K562 (cell line): Measurements from ENCODE around the gene PIGL. TPM values are rescaled to one million over a fixed set of nuclear protein-coding genes. Genes with fewer than 3 reads are reported as not detected.

ENCODE experiments used
- ATAC-seq: fragments of 200-7000 bp; cut with Tn5 transposase; 3 replicates; pipeline ENCODE4 v1.9.1; 2020; ENCODE audit warnings: moderate library complexity
- BruUV-seq: library from RNA; stranded (reverse); fragments of 400-500 nt; replicated peaks from 2 replicates; lab custom pipeline; 2021; lab: Mats Ljungman, UMichigan
- CTCF ChIA-PET: fragments of 300-600 bp; formaldehyde crosslinking; extraction: SDS; loops from one replicate; lab custom pipeline; 2021; ENCODE audit warnings: low intra/inter-chr PET ratio; lab: Yijun Ruan, JAX
- POLR2A ChIA-PET: fragments of 300-600, 350-650 bp; sonication (Branson Sonifier 250); formaldehyde crosslinking; extraction: SDS; loops from one replicate; lab custom pipeline; 2021; ENCODE audit warnings: antibody characterized with exemption, inconsistent platforms; lab: Yijun Ruan, JAX
- DNase-seq, 4 experiments: peaks; one replicate each; pipeline versions ENCODE4 v3.0.0 to v3.0.0-alpha.2; 2011 to 2018; ENCODE audit warnings: low spot score in 3 of 4, mixed read lengths in 3 of 4; ENCODE audit errors: extremely low read depth in 1 of 4
- FAIRE-seq: peaks from 2 replicates; lab custom pipeline; 2011; peaks lifted over from hg19 to GRCh38; lab: Jason Lieb, UNC
- H2AFZ ChIP-seq: 2 replicates; pipeline ENCODE4 v1.6.0; 2011; ENCODE audit warnings: low read depth, low read length, control low read depth, inconsistent platforms
- H3K27ac ChIP-seq: fragments of 200-600 bp; 3 replicates; pipeline ENCODE4 v1.8.0; 2011; ENCODE audit warnings: low read depth, mild to moderate bottlenecking, control low read depth, inconsistent platforms, low read length, moderate library complexity, mixed read lengths; ENCODE audit errors: extremely low read depth
- H3K27me3 ChIP-seq, 2 experiments: fragments of 300-600 bp in 1 of 2; 2 replicates in 1 of 2; 3 replicates in 1 of 2; pipeline versions ENCODE4 v1.6.0 to v1.8.0; 2011; ENCODE audit warnings: inconsistent platforms in 2 of 2, low read length in 2 of 2, mild to moderate bottlenecking in 1 of 2, mixed read lengths in 1 of 2, moderate library complexity in 1 of 2; ENCODE audit not compliant: control insufficient read depth in 2 of 2, insufficient read depth in 2 of 2
- H3K36me3 ChIP-seq: fragments of 300-600 bp; 3 replicates; pipeline ENCODE4 v1.8.0; 2011; ENCODE audit warnings: mild to moderate bottlenecking, low read length, inconsistent platforms; ENCODE audit not compliant: control insufficient read depth, insufficient read depth
- H3K4me1 ChIP-seq, 2 experiments: fragments of 200-600 bp in 1 of 2; replicated peaks in 1 of 2; 2 replicates in 1 of 2; 3 replicates in 1 of 2; pipeline versions ENCODE4 v1.5.1 to v1.8.0; 2011; ENCODE audit warnings: inconsistent platforms in 2 of 2, low read length in 2 of 2, mild to moderate bottlenecking in 1 of 2, mixed read lengths in 1 of 2, moderate library complexity in 1 of 2; ENCODE audit not compliant: control insufficient read depth in 2 of 2, insufficient read depth in 2 of 2
- H3K4me2 ChIP-seq: 2 replicates; pipeline ENCODE4 v1.6.1; 2011; ENCODE audit warnings: low read length, control low read depth, inconsistent platforms, mixed read lengths; ENCODE audit not compliant: insufficient read depth
- H3K4me3 ChIP-seq: fragments of 200-600 bp; sonication (generic), shearing (Covaris generic); 2 replicates; pipeline ENCODE4 v1.5.1; 2016; ENCODE audit warnings: control low read depth, inconsistent platforms
- H3K79me2 ChIP-seq: fragments of 200-600 bp; 3 replicates; pipeline ENCODE4 v1.8.0; 2011; ENCODE audit warnings: low read length, inconsistent platforms; ENCODE audit not compliant: control insufficient read depth, insufficient read depth
- H3K9ac ChIP-seq, 2 experiments: 2 replicates each; pipeline versions ENCODE4 v1.6.0 to v1.6.1; 2011; ENCODE audit warnings: low read depth in 2 of 2, low read length in 2 of 2, control low read depth in 1 of 2, inconsistent platforms in 1 of 2, mild to moderate bottlenecking in 1 of 2, mixed read lengths in 1 of 2; ENCODE audit not compliant: insufficient read depth in 1 of 2
- H3K9me1 ChIP-seq: one replicate; pipeline ENCODE4 v1.6.0; 2011; ENCODE audit warnings: inconsistent platforms, mild to moderate bottlenecking, low read length, moderate library complexity; ENCODE audit not compliant: control insufficient read depth, insufficient read depth
- H3K9me3 ChIP-seq: replicated peaks from 2 replicates; pipeline ENCODE4 v1.5.1; 2011; ENCODE audit warnings: low read depth, low read length, inconsistent platforms; ENCODE audit not compliant: control insufficient read depth, insufficient read depth
- H4K20me1 ChIP-seq: replicated peaks from 2 replicates; pipeline ENCODE4 v1.6.1; 2011; ENCODE audit warnings: low read length, inconsistent platforms, mixed read lengths; ENCODE audit not compliant: control insufficient read depth, insufficient read depth
- DNMT1 ChIP-seq: fragments of 450-650 bp; IDR thresholded peaks from 2 replicates; pipeline ENCODE4 v1.6.1; 2016; ENCODE audit warnings: antibody characterized with exemption, mild to moderate bottlenecking
- GABPB2 ChIP-seq: fragments of 250-450 bp; sonication (Bioruptor Pico); conservative IDR thresholded peaks from 2 replicates; pipeline ENCODE4 v1.5.1; 2021; ENCODE audit warnings: mild to moderate bottlenecking
- GTF2E2 ChIP-seq: fragments of 200-800 bp; sonication (Bioruptor generic); IDR thresholded peaks from 2 replicates; pipeline ENCODE4 v1.6.1; 2016; ENCODE audit warnings: missing genetic modification characterization, missing compliant biosample characterization
- L3MBTL2 ChIP-seq: fragments of 450-650 bp; IDR thresholded peaks from 2 replicates; pipeline ENCODE4 v1.6.1; 2016; ENCODE audit warnings: mild to moderate bottlenecking, moderate library complexity
- MITF ChIP-seq: IDR thresholded peaks from 2 replicates; pipeline ENCODE4 v1.6.1; 2014; ENCODE audit warnings: antibody characterized with exemption
- PYGO2 ChIP-seq: fragments of 450-650 bp; IDR thresholded peaks from 2 replicates; pipeline ENCODE4 v1.6.1; 2016; ENCODE audit warnings: mild to moderate bottlenecking, missing genetic modification characterization, moderate library complexity, missing compliant biosample characterization
- RBM34 ChIP-seq: fragments of 200-400 bp; formaldehyde crosslinking; IDR thresholded peaks from 2 replicates; pipeline ENCODE4 v1.6.1; 2018; ENCODE audit warnings: low read length, borderline replicate concordance; ENCODE audit not compliant: insufficient read depth
- ZFX ChIP-seq: sonication (generic); formaldehyde crosslinking; IDR thresholded peaks from 2 replicates; pipeline ENCODE4 v1.8.0; 2022; ENCODE audit warnings: mild to moderate bottlenecking, missing genetic modification reagents, moderate library complexity
- ZNF212 ChIP-seq: fragments of 450-650 bp; formaldehyde crosslinking; IDR thresholded peaks from 2 replicates; pipeline ENCODE4 v1.4.0; 2020; ENCODE audit warnings: mild to moderate bottlenecking
- ZNF395 ChIP-seq: fragments of 200-800 bp; sonication (Bioruptor generic); IDR thresholded peaks from 2 replicates; pipeline ENCODE4 v1.6.1; 2017; ENCODE audit warnings: missing genetic modification characterization, missing compliant biosample characterization
- ZNF589 ChIP-seq: fragments of 200-800 bp; sonication (Bioruptor generic); IDR thresholded peaks from 2 replicates; pipeline ENCODE4 v1.6.1; 2016; ENCODE audit warnings: low read depth, missing genetic modification characterization, missing compliant biosample characterization
- ZZZ3 ChIP-seq: fragments of 450-650 bp; IDR thresholded peaks from 2 replicates; pipeline ENCODE4 v1.6.1; 2016; ENCODE audit warnings: antibody characterized with exemption, mild to moderate bottlenecking, moderate library complexity
- WGBS: fragments of 100-300 bp; shearing (Covaris generic); methylation state at CpG from one replicate; pipeline ENCODE4 v1.1.6; 2016; ENCODE audit warnings: low coverage, mixed read lengths; ENCODE audit not compliant: insufficient coverage; ENCODE audit errors: missing lambda C conversion rate; 5-methylcytosine and 5-hydroxymethylcytosine counted together
- in situ Hi-C: fragments of 300-500 bp; cut with MboI; formaldehyde crosslinking; loops from 4 replicates; pipeline ENCODE4 v1.15.0; 2018; ENCODE audit warnings: inconsistent platforms, mixed read lengths
- intact Hi-C: fragments of 100-400 bp; cut with micrococcal nuclease; formaldehyde crosslinking; loops from 2 replicates; pipeline ENCODE4 v1.14.2; 2022
- polyA plus RNA-seq, 8 experiments: library from polyadenylated mRNA; depleted of rRNA in 4 of 8; stranded (reverse) in 5 of 8; unstranded in 3 of 8; fragments of >200 nt; fragmentation: Nextera tagmentation in 2 of 8; fragmentation: Illumina TruSeq in 1 of 8; extraction: Ambion mirVana in 2 of 8; extraction: Trizol in 1 of 8; gene quantifications; 2 replicates each; pipeline versions ENCODE4 v1.2.1 to v1.2.3, GENCODE V29; 2011 to 2014; ENCODE audit warnings: inconsistent platforms in 1 of 8, missing spikeins in 1 of 8
- total RNA-seq, 7 experiments: library from RNA; depleted of rRNA in 6 of 7; stranded (reverse); fragments of >200 nt in 6 of 7; fragmentation: Illumina TruSeq in 2 of 7; extraction: Trizol in 2 of 7; gene quantifications; 2 replicates each; pipeline versions ENCODE4 v1.2.1 to v1.2.3, GENCODE V29; 2011 to 2021; ENCODE audit warnings: low replicate concordance in 1 of 7
- TF ChIP-seq, protein P1 (sequence below): sonication (generic); IDR thresholded peaks from 2 replicates; pipeline ENCODE4 v1.6.1; 2016
- TF ChIP-seq, protein P2 (sequence below): fragments of 150-350 bp; conservative IDR thresholded peaks from 2 replicates; pipeline ENCODE4 v1.6.1; 2014; ENCODE audit warnings: low read length
- TF ChIP-seq, protein P3 (sequence below): sonication (generic); formaldehyde crosslinking; IDR thresholded peaks from 2 replicates; pipeline ENCODE4 v1.8.1; 2022; ENCODE audit warnings: missing genetic modification reagents

PIGL gene
- total and polyA plus RNA-seq, 9 of the 15 experiments (the other 6 are each of a cell fraction or from before 2014, with no cell fraction given): 19.9 to 55.3 (median 29.6) TPM

GRCh38 chr17:16215965-16216316, 1.1 kb upstream of the PIGL start:
- peak; percentile 26 for ATAC-seq
- peak; percentile 54; the same call in 1 of the 2 replicates for TF ChIP-seq ZNF395
- no peak for TF ChIP-seq ZZZ3
- TF ChIP-seq, protein P1, sequence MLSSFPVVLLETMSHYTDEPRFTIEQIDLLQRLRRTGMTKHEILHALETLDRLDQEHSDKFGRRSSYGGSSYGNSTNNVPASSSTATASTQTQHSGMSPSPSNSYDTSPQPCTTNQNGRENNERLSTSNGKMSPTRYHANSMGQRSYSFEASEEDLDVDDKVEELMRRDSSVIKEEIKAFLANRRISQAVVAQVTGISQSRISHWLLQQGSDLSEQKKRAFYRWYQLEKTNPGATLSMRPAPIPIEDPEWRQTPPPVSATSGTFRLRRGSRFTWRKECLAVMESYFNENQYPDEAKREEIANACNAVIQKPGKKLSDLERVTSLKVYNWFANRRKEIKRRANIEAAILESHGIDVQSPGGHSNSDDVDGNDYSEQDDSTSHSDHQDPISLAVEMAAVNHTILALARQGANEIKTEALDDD: no peak
- no peak for TF ChIP-seq MITF
- TF ChIP-seq L3MBTL2: peak; percentile 74
- TF ChIP-seq, protein P2, sequence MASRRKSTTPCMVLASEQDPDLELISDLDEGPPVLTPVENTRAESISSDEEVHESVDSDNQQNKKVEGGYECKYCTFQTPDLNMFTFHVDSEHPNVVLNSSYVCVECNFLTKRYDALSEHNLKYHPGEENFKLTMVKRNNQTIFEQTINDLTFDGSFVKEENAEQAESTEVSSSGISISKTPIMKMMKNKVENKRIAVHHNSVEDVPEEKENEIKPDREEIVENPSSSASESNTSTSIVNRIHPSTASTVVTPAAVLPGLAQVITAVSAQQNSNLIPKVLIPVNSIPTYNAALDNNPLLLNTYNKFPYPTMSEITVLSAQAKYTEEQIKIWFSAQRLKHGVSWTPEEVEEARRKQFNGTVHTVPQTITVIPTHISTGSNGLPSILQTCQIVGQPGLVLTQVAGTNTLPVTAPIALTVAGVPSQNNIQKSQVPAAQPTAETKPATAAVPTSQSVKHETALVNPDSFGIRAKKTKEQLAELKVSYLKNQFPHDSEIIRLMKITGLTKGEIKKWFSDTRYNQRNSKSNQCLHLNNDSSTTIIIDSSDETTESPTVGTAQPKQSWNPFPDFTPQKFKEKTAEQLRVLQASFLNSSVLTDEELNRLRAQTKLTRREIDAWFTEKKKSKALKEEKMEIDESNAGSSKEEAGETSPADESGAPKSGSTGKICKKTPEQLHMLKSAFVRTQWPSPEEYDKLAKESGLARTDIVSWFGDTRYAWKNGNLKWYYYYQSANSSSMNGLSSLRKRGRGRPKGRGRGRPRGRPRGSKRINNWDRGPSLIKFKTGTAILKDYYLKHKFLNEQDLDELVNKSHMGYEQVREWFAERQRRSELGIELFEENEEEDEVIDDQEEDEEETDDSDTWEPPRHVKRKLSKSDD: no peak
- TF ChIP-seq ZNF212: no peak
- TF ChIP-seq, protein P3, sequence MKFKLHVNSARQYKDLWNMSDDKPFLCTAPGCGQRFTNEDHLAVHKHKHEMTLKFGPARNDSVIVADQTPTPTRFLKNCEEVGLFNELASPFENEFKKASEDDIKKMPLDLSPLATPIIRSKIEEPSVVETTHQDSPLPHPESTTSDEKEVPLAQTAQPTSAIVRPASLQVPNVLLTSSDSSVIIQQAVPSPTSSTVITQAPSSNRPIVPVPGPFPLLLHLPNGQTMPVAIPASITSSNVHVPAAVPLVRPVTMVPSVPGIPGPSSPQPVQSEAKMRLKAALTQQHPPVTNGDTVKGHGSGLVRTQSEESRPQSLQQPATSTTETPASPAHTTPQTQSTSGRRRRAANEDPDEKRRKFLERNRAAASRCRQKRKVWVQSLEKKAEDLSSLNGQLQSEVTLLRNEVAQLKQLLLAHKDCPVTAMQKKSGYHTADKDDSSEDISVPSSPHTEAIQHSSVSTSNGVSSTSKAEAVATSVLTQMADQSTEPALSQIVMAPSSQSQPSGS (CRISPR knock-in tag): no peak
- no peak for TF ChIP-seq DNMT1
- TF ChIP-seq ZNF589: peak; percentile 69; the same call in 1 of the 2 replicates
- TF ChIP-seq GTF2E2 (tag): no peak
- no peak for TF ChIP-seq RBM34
- no peak for TF ChIP-seq GABPB2 (CRISPR knock-in tag)
- TF ChIP-seq PYGO2 (tag): no peak
- TF ChIP-seq ZFX (CRISPR knock-in tag): peak; percentile 61; the same call in 1 of the 2 replicates

More at GRCh38 chr17:16215965-16216316, 1.1 kb upstream of the PIGL start:
- peaks cover 0 to 12% of the 10 kb centered on the region in 2 experiments; a peak in 2 of 5 replicates for H3K4me1 ChIP-seq
- FAIRE-seq (no peak), DNase-seq (peak in 2 of 4 experiments; percentile 37 to 69)
- H4K20me1 ChIP-seq: 0 out of 2 replicates have a peak, but pooled peaks cover 3% of the 10 kb centered on the region
- H3K9me3 ChIP-seq: no peaks in the 10 kb centered on the region
- peak overlapping the region; percentile 86 for H2AFZ ChIP-seq
- POLR2A ChIA-PET: interaction anchor here (0.6 to 2.7 kb wide), 7 partner anchors 10 to 245 kb away, joined by 3 to 10 read pairs (median 4); no protein-coding TSS in a partner anchor
- CTCF ChIA-PET: interaction anchor here (0.6 kb wide), 1 partner anchor 272 kb away, joined by 4 read pairs; no protein-coding TSS in a partner anchor
- peak overlapping the region; percentile 84 for H3K4me2 ChIP-seq
- intact Hi-C loops (loop anchor here (5.0 to 10.0 kb wide), 2 partner anchors 71 to 211 kb away; no protein-coding TSS in a partner anchor), in situ Hi-C loops (no loop called here)
- no peaks in the 10 kb centered on the region for H3K27me3 ChIP-seq
- no TSS peak for BruUV-seq
- 2% methylated on average over 19 of the region's 22 CpGs for WGBS
- H3K9me1 ChIP-seq: no peaks in the 10 kb centered on the region
- H3K4me3 ChIP-seq: peak overlapping the region; percentile 97
- H3K9ac ChIP-seq: peak overlapping the region; percentile 96 to 99
- H3K36me3 ChIP-seq: peaks cover 13% of the 10 kb centered on the region; the same call in 1 of the 3 replicates
- H3K79me2 ChIP-seq: peaks cover 88% of the 10 kb centered on the region
- peak overlapping the region; percentile 97 for H3K27ac ChIP-seq
